ENCODE results near the gene GPBP1L1. TPM values are rescaled to one million over a fixed set of nuclear protein-coding genes. Genes with fewer than 3 reads are reported as not detected.

Gene GPBP1L1
- polyA plus RNA-seq, 1 donor from 2014 or later: 55.1 TPM

DNA sequence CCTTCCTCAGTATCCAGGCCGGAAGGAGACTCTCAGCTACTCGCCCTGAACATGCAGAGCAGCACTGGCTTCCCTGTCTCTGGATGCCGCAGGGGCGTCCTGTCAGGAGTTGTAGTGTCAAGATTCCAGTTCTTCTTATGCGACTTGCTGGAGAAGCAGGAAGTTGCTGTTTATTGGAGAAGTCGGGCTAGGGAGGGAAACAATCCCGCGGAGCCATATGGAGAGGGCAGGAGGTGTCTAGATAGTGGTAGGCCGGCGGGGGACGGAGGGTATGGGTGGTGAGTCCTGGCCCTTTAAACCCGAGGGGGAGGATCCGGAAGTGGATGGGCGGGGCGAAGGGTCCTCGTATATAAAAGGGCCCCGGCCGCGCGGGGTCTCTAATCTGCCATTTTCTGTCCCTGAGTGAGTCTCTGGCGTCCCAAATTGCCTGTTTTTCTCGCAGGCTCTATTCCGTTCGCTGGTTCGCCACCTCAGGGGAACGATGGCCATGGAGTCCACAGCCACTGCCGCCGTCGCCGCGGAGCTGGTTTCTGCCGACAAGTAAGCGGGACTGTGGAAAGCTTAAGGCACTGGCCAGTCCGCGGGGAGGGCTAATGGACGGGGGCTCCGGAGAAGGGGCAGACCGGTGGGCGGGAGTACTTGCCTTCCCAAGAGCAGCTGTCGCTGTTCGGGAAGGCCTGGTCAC lies 102.5 kb downstream of the GPBP1L1 start, which contains the start of gene NASP:
Gene NASP, plus strand, starts transcription at position 376 of the 685 bp plus-strand sequence. Its CDS starts 106 bp downstream, at position 482.
- TF ChIP-seq MXI1 (conservative IDR thresholded peaks at IDR 0.05; ENCODE audit: poor library complexity, severe bottlenecking): peak; percentile 44
- peak; percentile 32 for TF ChIP-seq EP300 (conservative IDR thresholded peaks at IDR 0.05; ENCODE audit: poor library complexity, severe bottlenecking)
- TF ChIP-seq, protein P1, sequence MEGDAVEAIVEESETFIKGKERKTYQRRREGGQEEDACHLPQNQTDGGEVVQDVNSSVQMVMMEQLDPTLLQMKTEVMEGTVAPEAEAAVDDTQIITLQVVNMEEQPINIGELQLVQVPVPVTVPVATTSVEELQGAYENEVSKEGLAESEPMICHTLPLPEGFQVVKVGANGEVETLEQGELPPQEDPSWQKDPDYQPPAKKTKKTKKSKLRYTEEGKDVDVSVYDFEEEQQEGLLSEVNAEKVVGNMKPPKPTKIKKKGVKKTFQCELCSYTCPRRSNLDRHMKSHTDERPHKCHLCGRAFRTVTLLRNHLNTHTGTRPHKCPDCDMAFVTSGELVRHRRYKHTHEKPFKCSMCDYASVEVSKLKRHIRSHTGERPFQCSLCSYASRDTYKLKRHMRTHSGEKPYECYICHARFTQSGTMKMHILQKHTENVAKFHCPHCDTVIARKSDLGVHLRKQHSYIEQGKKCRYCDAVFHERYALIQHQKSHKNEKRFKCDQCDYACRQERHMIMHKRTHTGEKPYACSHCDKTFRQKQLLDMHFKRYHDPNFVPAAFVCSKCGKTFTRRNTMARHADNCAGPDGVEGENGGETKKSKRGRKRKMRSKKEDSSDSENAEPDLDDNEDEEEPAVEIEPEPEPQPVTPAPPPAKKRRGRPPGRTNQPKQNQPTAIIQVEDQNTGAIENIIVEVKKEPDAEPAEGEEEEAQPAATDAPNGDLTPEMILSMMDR (IDR thresholded peaks at IDR 0.05; ENCODE audit: poor library complexity, severe bottlenecking): no peak
- no peak for TF ChIP-seq EZH2 (IDR thresholded peaks at IDR 0.05; ENCODE audit: borderline replicate concordance, insufficient read depth, low read length, poor library complexity, severe bottlenecking)
- peak; percentile 88 for TF ChIP-seq TAF1 (IDR thresholded peaks at IDR 0.05; ENCODE audit: low read depth)
- TF ChIP-seq, protein P2, sequence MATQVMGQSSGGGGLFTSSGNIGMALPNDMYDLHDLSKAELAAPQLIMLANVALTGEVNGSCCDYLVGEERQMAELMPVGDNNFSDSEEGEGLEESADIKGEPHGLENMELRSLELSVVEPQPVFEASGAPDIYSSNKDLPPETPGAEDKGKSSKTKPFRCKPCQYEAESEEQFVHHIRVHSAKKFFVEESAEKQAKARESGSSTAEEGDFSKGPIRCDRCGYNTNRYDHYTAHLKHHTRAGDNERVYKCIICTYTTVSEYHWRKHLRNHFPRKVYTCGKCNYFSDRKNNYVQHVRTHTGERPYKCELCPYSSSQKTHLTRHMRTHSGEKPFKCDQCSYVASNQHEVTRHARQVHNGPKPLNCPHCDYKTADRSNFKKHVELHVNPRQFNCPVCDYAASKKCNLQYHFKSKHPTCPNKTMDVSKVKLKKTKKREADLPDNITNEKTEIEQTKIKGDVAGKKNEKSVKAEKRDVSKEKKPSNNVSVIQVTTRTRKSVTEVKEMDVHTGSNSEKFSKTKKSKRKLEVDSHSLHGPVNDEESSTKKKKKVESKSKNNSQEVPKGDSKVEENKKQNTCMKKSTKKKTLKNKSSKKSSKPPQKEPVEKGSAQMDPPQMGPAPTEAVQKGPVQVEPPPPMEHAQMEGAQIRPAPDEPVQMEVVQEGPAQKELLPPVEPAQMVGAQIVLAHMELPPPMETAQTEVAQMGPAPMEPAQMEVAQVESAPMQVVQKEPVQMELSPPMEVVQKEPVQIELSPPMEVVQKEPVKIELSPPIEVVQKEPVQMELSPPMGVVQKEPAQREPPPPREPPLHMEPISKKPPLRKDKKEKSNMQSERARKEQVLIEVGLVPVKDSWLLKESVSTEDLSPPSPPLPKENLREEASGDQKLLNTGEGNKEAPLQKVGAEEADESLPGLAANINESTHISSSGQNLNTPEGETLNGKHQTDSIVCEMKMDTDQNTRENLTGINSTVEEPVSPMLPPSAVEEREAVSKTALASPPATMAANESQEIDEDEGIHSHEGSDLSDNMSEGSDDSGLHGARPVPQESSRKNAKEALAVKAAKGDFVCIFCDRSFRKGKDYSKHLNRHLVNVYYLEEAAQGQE (IDR thresholded peaks at IDR 0.05; ENCODE audit: borderline replicate concordance): peak; percentile 81
- TF ChIP-seq SMC3 (conservative IDR thresholded peaks at IDR 0.05; ENCODE audit: poor library complexity): peak; percentile 19
- TF ChIP-seq RAD21 (conservative IDR thresholded peaks at IDR 0.05): no peak
- TF ChIP-seq POLR2AphosphoS5 (IDR thresholded peaks at IDR 0.05): peak; percentile 94
- Histone ChIP-seq H4K20me1 (ENCODE audit: insufficient read depth) (peaks cover 2% of the 10 kb centered on the region), H3F3A (ENCODE audit: insufficient read depth, low read length, poor library complexity, severe bottlenecking) (no peaks in the 10 kb centered on the region), H3K27me3 (ENCODE audit: insufficient read depth, low read depth, low read length) (no peaks in the 10 kb centered on the region), H3K9me2 (ENCODE audit: insufficient read depth, low read length) (no peaks in the 10 kb centered on the region), H3K27ac (ENCODE audit: low read length) (peak within 1 kb of the TSS; percentile 93), H3K4me2 (ENCODE audit: low read length) (peak within 1 kb of the TSS; percentile 72), H3K9me3 (ENCODE audit: low read length) (no peaks in the 10 kb centered on the region), H2AFZ (ENCODE audit: low read depth, low read length) (peak within 1 kb of the TSS; percentile 99), H3K36me3 (ENCODE audit: insufficient read depth, low read length) (no peaks in the 10 kb centered on the region), H3K9ac (ENCODE audit: low read length) (peak within 1 kb of the TSS; percentile 96), H3K79me2 (replicated peaks; ENCODE audit: insufficient read depth, low read length) (peaks cover 31% of the 10 kb centered on the region), H3K4me3 (ENCODE audit: low read length) (peak within 1 kb of the TSS; percentile 86)

DNA sequence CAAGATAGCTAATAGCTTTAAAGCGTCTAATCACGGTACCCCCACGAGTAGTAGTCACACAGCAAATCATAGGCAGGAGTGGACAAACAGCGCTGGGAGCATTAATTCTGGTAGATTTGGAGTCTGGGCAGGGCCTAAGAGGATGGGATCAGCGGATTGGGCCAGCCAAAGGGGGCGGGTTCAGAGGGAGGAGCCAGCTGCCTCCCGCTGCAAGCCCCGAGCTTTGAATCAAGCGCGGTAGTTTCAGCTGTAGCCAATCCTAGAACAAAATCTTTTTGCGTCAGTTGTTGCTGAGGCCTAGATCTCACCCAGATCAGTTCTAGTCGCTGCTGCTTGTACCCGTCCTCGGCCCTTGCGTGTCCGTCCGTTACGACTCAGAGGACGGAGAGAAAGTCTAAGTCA lies 103.1 kb downstream of the GPBP1L1 start:
- Histone ChIP-seq H2AFZ (ENCODE audit: low read depth, low read length) (peak overlapping the region; percentile 99), H3K4me2 (ENCODE audit: low read length) (peak overlapping the region; percentile 72), H3K9ac (ENCODE audit: low read length) (peak overlapping the region; percentile 96), H3K4me3 (ENCODE audit: low read length) (peak overlapping the region; percentile 86), H3K9me2 (ENCODE audit: insufficient read depth, low read length) (no peaks in the 10 kb centered on the region), H3F3A (ENCODE audit: insufficient read depth, low read length, poor library complexity, severe bottlenecking) (no peaks in the 10 kb centered on the region), H3K79me2 (replicated peaks; ENCODE audit: insufficient read depth, low read length) (peaks cover 25% of the 10 kb centered on the region), H3K9me3 (ENCODE audit: low read length) (no peaks in the 10 kb centered on the region), H3K36me3 (ENCODE audit: insufficient read depth, low read length) (no peaks in the 10 kb centered on the region), H3K27ac (ENCODE audit: low read length) (peak overlapping the region; percentile 93), H3K27me3 (ENCODE audit: insufficient read depth, low read depth, low read length) (no peaks in the 10 kb centered on the region), H4K20me1 (ENCODE audit: insufficient read depth) (peaks cover 2% of the 10 kb centered on the region)
- TF ChIP-seq SMC3 (conservative IDR thresholded peaks at IDR 0.05; ENCODE audit: poor library complexity) (no peak), TAF1 (IDR thresholded peaks at IDR 0.05; ENCODE audit: low read depth) (no peak)

Small RNA genes lying within 50 kb of the gene (small RNA-seq; reads per million reads assigned to genes)
- gene AL355480.1: 0 reads per million in 3 experiments
- 0 reads per million in 3 experiments for gene AL355480.2
- gene AL355480.3: 0 reads per million in 3 experiments
- 0 reads per million in 3 experiments for gene AL355480.4

Other genes starting within 250 kb of the GPBP1L1 start
- 0.50 and 0.51 TPM in 2 replicates for gene TESK2, start 195.4 kb downstream of the GPBP1L1 start, polyA plus RNA-seq
- 3.5 and 4.9 TPM in 2 replicates for gene CCDC163, start 186.5 kb downstream of the GPBP1L1 start, polyA plus RNA-seq
- gene MMACHC, start 186.2 kb downstream of the GPBP1L1 start, polyA plus RNA-seq: 0.90 and 1.4 TPM in 2 replicates
- 239 and 304 TPM in 2 replicates for gene PRDX1, start 164.6 kb downstream of the GPBP1L1 start, polyA plus RNA-seq
- 149 and 170 TPM in 2 replicates for gene AKR1A1, start 135.7 kb downstream of the GPBP1L1 start, polyA plus RNA-seq
- gene NASP, start 102.5 kb downstream of the GPBP1L1 start, polyA plus RNA-seq: 177 and 179 TPM in 2 replicates
- 0.34 and 1.1 TPM in 2 replicates for gene CCDC17, start 62.5 kb downstream of the GPBP1L1 start, polyA plus RNA-seq
- gene TMEM69, start 1.6 kb upstream of the GPBP1L1 start, polyA plus RNA-seq: 24.2 and 28.6 TPM in 2 replicates
- gene IPP, start 64.1 kb upstream of the GPBP1L1 start, polyA plus RNA-seq: 4.1 and 8.3 TPM in 2 replicates
- 22.2 and 30.7 TPM in 2 replicates for gene MAST2, start 117.1 kb upstream of the GPBP1L1 start, polyA plus RNA-seq

All from neural cell (in vitro differentiated cells).